PFSK-1 (cell line): Measurements from ENCODE around the gene STKLD1.

ENCODE experiments used
- FOXP2 ChIP-seq: optimal IDR thresholded peaks from 2 replicates; pipeline ENCODE3; 2011; ENCODE audit warnings: borderline replicate concordance, control low read depth, inconsistent platforms; ENCODE audit not compliant: insufficient read depth; ENCODE audit errors: extremely low read length, extremely low read depth
- TAF1 ChIP-seq: IDR thresholded peaks from 2 replicates; pipeline ENCODE4 v1.6.1; 2012; ENCODE audit warnings: low read length, control low read depth, borderline replicate concordance; ENCODE audit not compliant: insufficient read depth

GRCh38 chr9:133394687-133395271 lies 18.6 kb downstream of the STKLD1 start:
- TF ChIP-seq TAF1, result no peak
- TF ChIP-seq FOXP2, result no peak
